Fibroblast of lung (primary cell): ENCODE data around the gene HNF1B. TPM values are rescaled to one million over a fixed set of nuclear protein-coding genes. Genes with fewer than 3 reads are reported as not detected.

ENCODE experiments used
- DNase-seq, 2 donors: peaks; one replicate each; pipeline versions ENCODE4 v3.0.0 to v3.0.0-alpha.2; 2010; ENCODE audit warnings: low read depth in 2 of 2
- H2AFZ ChIP-seq: 2 replicates; pipeline ENCODE4 v1.5.1; 2012; ENCODE audit warnings: low read length, control low read depth, inconsistent platforms
- H3K27ac ChIP-seq: 2 replicates; pipeline ENCODE4 v1.5.1; 2011; ENCODE audit warnings: low read length, control low read depth; ENCODE audit not compliant: insufficient read depth
- H3K27me3 ChIP-seq: 2 replicates; pipeline ENCODE4 v1.5.1; 2011; ENCODE audit warnings: mild to moderate bottlenecking, low read length; ENCODE audit not compliant: control insufficient read depth, insufficient read depth
- H3K36me3 ChIP-seq: 2 replicates; pipeline ENCODE4 v1.5.1; 2011; ENCODE audit warnings: low read length; ENCODE audit not compliant: control insufficient read depth, insufficient read depth
- H3K4me1 ChIP-seq: 2 replicates; pipeline ENCODE4 v1.5.1; 2011; ENCODE audit warnings: low read length; ENCODE audit not compliant: control insufficient read depth, insufficient read depth; ENCODE audit errors: extremely low read depth
- H3K4me2 ChIP-seq: 2 replicates; pipeline ENCODE4 v1.5.1; 2011; ENCODE audit warnings: low read length, control low read depth; ENCODE audit not compliant: insufficient read depth; ENCODE audit errors: extremely low read depth
- H3K4me3 ChIP-seq, 4 experiments: fragments of 200-600 bp in 1 of 4; sonication (generic) in 1 of 4; replicated peaks in 1 of 4; 2 replicates each; pipeline ENCODE4 v1.5.1; 2011 to 2016; ENCODE audit warnings: low read length in 4 of 4, low read depth in 3 of 4, mild to moderate bottlenecking in 3 of 4, control low read depth in 2 of 4, inconsistent platforms in 1 of 4, mixed read lengths in 1 of 4; ENCODE audit not compliant: insufficient read depth in 1 of 4; ENCODE audit errors: control extremely low read depth in 1 of 4
- H3K79me2 ChIP-seq: 2 replicates; pipeline ENCODE4 v1.5.1; 2012; ENCODE audit warnings: mild to moderate bottlenecking, low read length, inconsistent platforms; ENCODE audit not compliant: control insufficient read depth, insufficient read depth
- H3K9ac ChIP-seq: 2 replicates; pipeline ENCODE4 v1.5.1; 2011; ENCODE audit warnings: mild to moderate bottlenecking, low read length, control low read depth; ENCODE audit not compliant: insufficient read depth
- H3K9me3 ChIP-seq: 2 replicates; pipeline ENCODE4 v1.5.1; 2012; ENCODE audit warnings: low read depth, low read length; ENCODE audit not compliant: control insufficient read depth, insufficient read depth
- H4K20me1 ChIP-seq: 2 replicates; pipeline ENCODE4 v1.5.1; 2011; ENCODE audit warnings: low read length; ENCODE audit not compliant: control insufficient read depth, insufficient read depth; ENCODE audit errors: extremely low read depth
- CTCF ChIP-seq, 2 donors: IDR thresholded peaks in 1 of 2; conservative IDR thresholded peaks in 1 of 2; 1 replicate in 1 of 2; 2 replicates in 1 of 2; pipeline ENCODE4 v1.5.1; 2011 to 2012; ENCODE audit warnings: low read length in 2 of 2, control low read depth in 1 of 2, inconsistent platforms in 1 of 2, low read depth in 1 of 2, mild to moderate bottlenecking in 1 of 2
- EZH2 ChIP-seq: IDR thresholded peaks from 2 replicates; pipeline ENCODE4 v1.5.1; 2012; ENCODE audit warnings: low read length, control low read depth, mild to moderate bottlenecking; ENCODE audit errors: missing control alignments
- polyA plus RNA-seq, 2 donors: library from polyadenylated mRNA; depleted of rRNA in 1 of 2; stranded (reverse) in 1 of 2; unstranded in 1 of 2; fragments of >200 nt; gene quantifications; 2 replicates each; pipeline ENCODE4 v1.2.1, GENCODE V29; 2011 to 2012; ENCODE audit warnings: missing spikeins in 1 of 2
- total RNA-seq: library from RNA; depleted of rRNA; stranded (reverse); fragments of >200 nt; gene quantifications from 2 replicates; pipeline ENCODE4 v1.2.1, GENCODE V29; 2014

The HNF1B gene
- total and polyA plus RNA-seq, 2 donors (not counting 1 experiment from before 2014, with no cell fraction given) = not detected

GRCh38 chr17:37691807-37692206 is 53.1 kb downstream of the HNF1B start:
- Histone ChIP-seq H3K9ac (no peak overlapping the region), H3K27me3 (peaks cover 19% of the 10 kb centered on the region), H3K4me3 (no peak overlapping the region), H3K27ac (no peak overlapping the region), H3K4me1 (no peaks in the 10 kb centered on the region), H2AFZ (no peak overlapping the region), H4K20me1 (no peaks in the 10 kb centered on the region), H3K9me3 (no peaks in the 10 kb centered on the region), H3K36me3 (no peaks in the 10 kb centered on the region), H3K4me2 (no peak overlapping the region), H3K79me2 (no peaks in the 10 kb centered on the region)
- TF ChIP-seq CTCF (conservative IDR thresholded peaks at IDR 0.05 in 1 of 2, IDR thresholded peaks at IDR 0.05 in 1 of 2; ENCODE audit: low read depth in 1 of 2, low read length in 2 of 2) (no peak), EZH2 (no peak)
- no peak for DNase-seq

GRCh38 chr17:37689317-37689716 is 55.5 kb downstream of the HNF1B start:
- peaks cover 24% of the 10 kb centered on the region for H3K27me3 ChIP-seq
- H3K4me1 ChIP-seq = no peaks in the 10 kb centered on the region
- no peak for DNase-seq
- H3K9me3 ChIP-seq = no peaks in the 10 kb centered on the region
- no peaks in the 10 kb centered on the region for H3K79me2 ChIP-seq
- H4K20me1 ChIP-seq = no peaks in the 10 kb centered on the region
- H3K4me3 ChIP-seq = no peak overlapping the region
- H3K36me3 ChIP-seq = no peaks in the 10 kb centered on the region
- no peak overlapping the region for H3K9ac ChIP-seq
- H3K27ac ChIP-seq = no peak overlapping the region
- TF ChIP-seq EZH2 (no peak), CTCF (conservative IDR thresholded peaks at IDR 0.05 in 1 of 2, IDR thresholded peaks at IDR 0.05 in 1 of 2; ENCODE audit: low read depth in 1 of 2, low read length in 2 of 2) (no peak)
- no peak overlapping the region for H3K4me2 ChIP-seq
- H2AFZ ChIP-seq = no peak overlapping the region

- Histone ChIP-seq H3K4me3 (no peak overlapping the region), H3K36me3 (no peaks in the 10 kb centered on the region), H3K79me2 (no peaks in the 10 kb centered on the region), H3K27me3 (peaks cover 15% of the 10 kb centered on the region), H2AFZ (no peak overlapping the region), H3K9me3 (no peaks in the 10 kb centered on the region), H3K9ac (no peak overlapping the region), H3K27ac (no peak overlapping the region), H3K4me1 (no peaks in the 10 kb centered on the region), H4K20me1 (no peaks in the 10 kb centered on the region), H3K4me2 (no peak overlapping the region)
- no peak for DNase-seq
- TF ChIP-seq EZH2 = no peak
- no peak for TF ChIP-seq CTCF (conservative IDR thresholded peaks at IDR 0.05 in 1 of 2, IDR thresholded peaks at IDR 0.05 in 1 of 2; ENCODE audit: low read depth in 1 of 2, low read length in 2 of 2)
These were observed 61.3 kb downstream of the HNF1B start for GRCh38 chr17:37683454-37683984.
